Measurements from ENCODE around the gene TLK1.
A peak's percentile ranks its signal among the peaks of the same experiment; 100 is the strongest.

The TLK1 gene

GRCh38 chr2:171160119-171160955 is at the start of gene TLK1:
Gene TLK1 (minus strand): TSS chr2:171160893. CDS start chr2:171160428, 465 bp downstream.
- Histone ChIP-seq H3K9ac (peak within 1 kb of the TSS; percentile 75), H3K27ac (peak within 1 kb of the TSS; percentile 96)
- TF ChIP-seq CTCF (IDR thresholded peaks at IDR 0.05) = no peak

GRCh38 chr2:171210216-171210863 is 49.6 kb upstream of the TLK1 start:
- Histone ChIP-seq H3K27ac (no peak overlapping the region), H3K36me3 (ENCODE audit: control insufficient read depth, insufficient read depth, low read length) (no peaks in the 10 kb centered on the region), H3K4me2 (ENCODE audit: low read length) (no peak overlapping the region), H3K9ac (no peak overlapping the region), H3K27me3 (ENCODE audit: control insufficient read depth, insufficient read depth, low read length) (no peaks in the 10 kb centered on the region), H3K4me3 (ENCODE audit: low read depth, low read length) (no peak overlapping the region), H2AFZ (no peak overlapping the region), H3K4me1 (no peaks in the 10 kb centered on the region), H3K79me2 (no peaks in the 10 kb centered on the region), H3K9me3 (ENCODE audit: control insufficient read depth, low read length) (no peaks in the 10 kb centered on the region)
- no peak for TF ChIP-seq CTCF (IDR thresholded peaks at IDR 0.05)

More at GRCh38 chr2:171160119-171160955, at the start of gene TLK1:
- H3K36me3 ChIP-seq (ENCODE audit: control insufficient read depth, insufficient read depth, low read length) = no peaks in the 10 kb centered on the region
- H3K79me2 ChIP-seq = peaks cover 8% of the 10 kb centered on the region
- H3K4me2 ChIP-seq (ENCODE audit: low read length) = peak within 1 kb of the TSS; percentile 73
- H3K4me1 ChIP-seq = no peaks in the 10 kb centered on the region
- H3K27me3 ChIP-seq (ENCODE audit: control insufficient read depth, insufficient read depth, low read length) = no peaks in the 10 kb centered on the region
- peak within 1 kb of the TSS; percentile 88 for H3K4me3 ChIP-seq (ENCODE audit: low read depth, low read length)
- H3K9me3 ChIP-seq (ENCODE audit: control insufficient read depth, low read length) = no peaks in the 10 kb centered on the region
- peak within 1 kb of the TSS; percentile 96 for H2AFZ ChIP-seq

- no peak for TF ChIP-seq CTCF (IDR thresholded peaks at IDR 0.05)
- Histone ChIP-seq H3K4me2 (ENCODE audit: low read length) (no peak overlapping the region), H3K9ac (no peak overlapping the region), H3K4me3 (ENCODE audit: low read depth, low read length) (no peak overlapping the region), H3K27me3 (ENCODE audit: control insufficient read depth, insufficient read depth, low read length) (no peaks in the 10 kb centered on the region), H3K9me3 (ENCODE audit: control insufficient read depth, low read length) (no peaks in the 10 kb centered on the region), H3K36me3 (ENCODE audit: control insufficient read depth, insufficient read depth, low read length) (no peaks in the 10 kb centered on the region), H3K79me2 (no peaks in the 10 kb centered on the region), H3K27ac (no peak overlapping the region), H2AFZ (no peak overlapping the region), H3K4me1 (no peaks in the 10 kb centered on the region)
These were observed 48.0 kb upstream of the TLK1 start for GRCh38 chr2:171208657-171209056.

- Histone ChIP-seq H2AFZ (no peak overlapping the region), H3K4me3 (ENCODE audit: low read depth, low read length) (no peak overlapping the region), H3K9me3 (ENCODE audit: control insufficient read depth, low read length) (no peaks in the 10 kb centered on the region), H3K9ac (no peak overlapping the region), H3K4me2 (ENCODE audit: low read length) (no peak overlapping the region), H3K27ac (no peak overlapping the region), H3K79me2 (no peaks in the 10 kb centered on the region), H3K4me1 (no peaks in the 10 kb centered on the region), H3K27me3 (ENCODE audit: control insufficient read depth, insufficient read depth, low read length) (no peaks in the 10 kb centered on the region), H3K36me3 (ENCODE audit: control insufficient read depth, insufficient read depth, low read length) (no peaks in the 10 kb centered on the region)
- no peak for TF ChIP-seq CTCF (IDR thresholded peaks at IDR 0.05)
These were observed 45.9 kb upstream of the TLK1 start for GRCh38 chr2:171206422-171207115.
